Nephron (organoid): ENCODE results near the gene PGA4.
"Not testable (repeated sequence)": the region's sequence is repeated elsewhere in the genome, so short reads cannot be mapped to it uniquely, and the experiment has no call there.

Experiments used
- H3K27ac Mint-ChIP-seq, 3 experiments: 2 replicates each; pipeline ENCODE4 v1.8.0; 2020; ENCODE audit warnings: mixed read lengths in 3 of 3, mild to moderate bottlenecking in 2 of 3, moderate library complexity in 1 of 3
- H3K27me3 Mint-ChIP-seq: 2 replicates; pipeline ENCODE4 v1.8.0; 2021; ENCODE audit warnings: low read depth, mild to moderate bottlenecking, moderate library complexity, mixed read lengths
- H3K36me3 Mint-ChIP-seq: 2 replicates; pipeline ENCODE4 v1.8.0; 2020; ENCODE audit warnings: low read depth, mixed read lengths
- H3K4me1 Mint-ChIP-seq: 2 replicates; pipeline ENCODE4 v1.8.0; 2020; ENCODE audit warnings: mixed read lengths
- H3K4me3 Mint-ChIP-seq, 3 experiments: 2 replicates each; pipeline ENCODE4 v1.8.0; 2020; ENCODE audit warnings: mild to moderate bottlenecking in 3 of 3, mixed read lengths in 3 of 3, moderate library complexity in 2 of 3
- H3K9me3 Mint-ChIP-seq: 2 replicates; pipeline ENCODE4 v1.8.0; 2020; ENCODE audit warnings: mixed read lengths
- CTCF ChIP-seq, 3 experiments: fragments of 200-600 bp; sonication (generic); IDR thresholded peaks; one replicate each; pipeline ENCODE4 v1.5.0; 2021; ENCODE audit warnings: antibody characterized with exemption in 3 of 3; ENCODE audit not compliant: unreplicated experiment in 3 of 3

The PGA4 gene

DNA sequence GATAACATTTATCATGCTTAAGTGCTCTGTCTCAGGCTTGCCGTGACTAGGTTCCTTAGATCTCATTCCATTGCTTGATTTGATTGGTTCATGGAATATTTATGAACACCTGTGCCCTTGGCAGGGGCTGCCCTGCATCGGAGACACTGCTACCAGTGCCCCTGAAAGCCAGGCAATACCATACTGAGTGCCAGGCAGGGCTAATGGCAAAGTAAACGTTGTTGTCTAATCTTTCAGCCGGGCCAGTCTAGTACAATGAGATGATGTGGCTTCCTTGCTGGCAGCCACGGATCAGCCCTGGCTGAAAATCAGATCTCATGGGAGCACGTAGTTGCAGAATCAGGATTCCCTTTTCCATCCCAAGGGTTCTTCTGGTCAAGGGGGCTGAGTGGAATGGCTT is 23.8 kb upstream of the PGA4 start:
- no peak for TF ChIP-seq CTCF (IDR thresholded peaks at IDR 0.05; ENCODE audit: unreplicated experiment in 3 of 3)
- H3K27ac Mint-ChIP-seq = no peak overlapping the region
- H3K4me1 Mint-ChIP-seq = peaks cover 13% of the 10 kb centered on the region
- no peak overlapping the region for H3K4me3 Mint-ChIP-seq
- H3K9me3 Mint-ChIP-seq = peaks cover 2% of the 10 kb centered on the region
- no peaks in the 10 kb centered on the region for H3K36me3 Mint-ChIP-seq
- H3K27me3 Mint-ChIP-seq = peaks cover 11% of the 10 kb centered on the region

DNA sequence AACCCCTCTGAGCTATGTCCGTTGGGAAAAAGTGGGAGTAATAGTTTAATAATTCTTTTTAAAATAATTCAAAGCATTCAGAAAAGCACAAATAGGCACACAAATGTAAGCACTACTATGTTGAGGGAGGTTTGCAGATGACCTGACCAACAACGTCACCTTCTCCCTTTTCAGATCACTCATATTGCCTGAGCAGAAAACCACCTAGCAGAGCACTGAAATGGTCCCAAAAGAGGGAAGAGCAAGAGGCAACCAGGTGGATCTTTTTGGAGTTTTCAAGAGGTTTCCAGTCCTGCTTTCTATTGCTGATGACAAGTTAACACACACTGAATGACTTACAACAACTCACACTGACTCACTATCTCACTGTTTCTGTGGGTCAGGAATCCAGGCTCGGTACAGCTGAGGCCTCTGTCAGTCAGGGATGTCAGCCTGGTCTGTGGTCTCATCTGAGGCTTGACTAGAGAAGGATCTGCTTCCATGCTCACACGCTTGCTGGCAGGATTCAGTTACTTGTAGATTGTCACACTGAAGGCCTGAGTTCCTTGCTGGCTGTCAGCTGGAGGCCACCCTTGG is 23.1 kb upstream of the PGA4 start:
- Mint-ChIP-seq H3K27me3 (peaks cover 11% of the 10 kb centered on the region), H3K9me3 (peaks cover 2% of the 10 kb centered on the region), H3K4me3 (no peak overlapping the region), H3K27ac (no peak overlapping the region), H3K36me3 (no peaks in the 10 kb centered on the region), H3K4me1 (peaks cover 13% of the 10 kb centered on the region)
- TF ChIP-seq CTCF (IDR thresholded peaks at IDR 0.05; ENCODE audit: unreplicated experiment in 3 of 3) = no peak

- Mint-ChIP-seq H3K4me3 (no peak overlapping the region), H3K36me3 (no peaks in the 10 kb centered on the region), H3K9me3 (peaks cover 2% of the 10 kb centered on the region), H3K27ac (no peak overlapping the region), H3K4me1 (no peaks in the 10 kb centered on the region), H3K27me3 (peaks cover 12% of the 10 kb centered on the region)
- no peak for TF ChIP-seq CTCF (IDR thresholded peaks at IDR 0.05; ENCODE audit: unreplicated experiment in 3 of 3)
Measured at GRCh38 chr11:61201476-61201875, 20.7 kb upstream of the PGA4 start.

- not testable (repeated sequence) for H3K4me3 Mint-ChIP-seq, H3K4me1 Mint-ChIP-seq, H3K9me3 Mint-ChIP-seq, H3K36me3 Mint-ChIP-seq
- Mint-ChIP-seq H3K27me3 (peaks cover 12% of the 10 kb centered on the region), H3K27ac (peak within 1 kb of the TSS in 1 of 3 experiments; percentile 44)
Measured at GRCh38 chr11:61202950-61203746, 19.0 kb upstream of the PGA4 start, which contains the start of gene PGA3. Gene PGA3, plus strand, starts transcription at chr11:61203515. Its CDS starts 50 bp downstream, at chr11:61203565.

DNA sequence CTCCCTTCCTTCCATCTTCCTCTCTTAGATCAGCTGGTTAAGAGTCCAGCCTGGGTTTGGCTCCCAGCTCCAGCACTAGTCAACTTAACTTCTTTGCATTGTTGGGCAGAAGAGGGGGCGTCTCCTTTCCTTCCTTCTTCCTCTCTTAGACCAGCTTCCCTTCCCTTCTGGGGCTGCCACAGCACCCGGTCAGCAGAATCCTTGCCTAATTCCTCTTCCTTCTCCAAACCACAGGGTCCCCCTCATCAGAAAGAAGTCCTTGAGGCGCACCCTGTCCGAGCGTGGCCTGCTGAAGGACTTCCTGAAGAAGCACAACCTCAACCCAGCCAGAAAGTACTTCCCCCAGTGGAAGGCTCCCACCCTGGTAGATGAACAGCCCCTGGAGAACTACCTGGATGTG is 18.3 kb upstream of the PGA4 start:
- H3K4me3 Mint-ChIP-seq, H3K9me3 Mint-ChIP-seq, H3K4me1 Mint-ChIP-seq, H3K27ac Mint-ChIP-seq, H3K36me3 Mint-ChIP-seq: not testable (repeated sequence)
- peaks cover 12% of the 10 kb centered on the region for H3K27me3 Mint-ChIP-seq

DNA sequence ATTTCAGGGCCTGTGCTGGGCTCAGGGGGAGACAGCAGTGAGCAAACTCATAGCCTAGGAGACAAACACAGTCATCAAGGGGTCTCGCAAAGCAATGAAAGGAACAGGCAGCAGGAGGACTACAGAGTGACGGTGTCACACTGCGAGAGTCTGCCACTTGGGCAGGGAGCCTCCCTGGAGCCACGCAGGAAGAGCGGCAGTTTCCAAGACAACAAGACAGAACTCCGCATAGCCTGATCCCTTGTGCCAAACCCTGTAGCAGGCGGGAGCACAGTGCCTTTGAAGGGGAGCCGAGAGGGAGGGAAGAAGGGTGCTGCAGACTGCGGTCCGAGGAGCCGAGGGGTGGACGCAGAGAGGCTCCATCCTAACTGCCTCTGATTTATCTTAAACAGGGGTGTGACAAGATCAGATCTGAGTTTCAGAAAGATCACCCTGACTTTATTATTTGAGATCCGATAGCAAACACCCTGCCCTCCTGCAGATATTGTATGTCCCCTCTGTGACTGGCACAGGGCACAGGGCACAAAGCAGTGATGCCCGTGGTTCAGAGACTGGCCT is 17.6 kb upstream of the PGA4 start:
- H3K4me3 Mint-ChIP-seq, H3K36me3 Mint-ChIP-seq, H3K9me3 Mint-ChIP-seq, H3K4me1 Mint-ChIP-seq: not testable (repeated sequence)
- H3K27me3 Mint-ChIP-seq = peaks cover 12% of the 10 kb centered on the region
- H3K27ac Mint-ChIP-seq = peak overlapping the region in 1 of 3 experiments; percentile 44

DNA sequence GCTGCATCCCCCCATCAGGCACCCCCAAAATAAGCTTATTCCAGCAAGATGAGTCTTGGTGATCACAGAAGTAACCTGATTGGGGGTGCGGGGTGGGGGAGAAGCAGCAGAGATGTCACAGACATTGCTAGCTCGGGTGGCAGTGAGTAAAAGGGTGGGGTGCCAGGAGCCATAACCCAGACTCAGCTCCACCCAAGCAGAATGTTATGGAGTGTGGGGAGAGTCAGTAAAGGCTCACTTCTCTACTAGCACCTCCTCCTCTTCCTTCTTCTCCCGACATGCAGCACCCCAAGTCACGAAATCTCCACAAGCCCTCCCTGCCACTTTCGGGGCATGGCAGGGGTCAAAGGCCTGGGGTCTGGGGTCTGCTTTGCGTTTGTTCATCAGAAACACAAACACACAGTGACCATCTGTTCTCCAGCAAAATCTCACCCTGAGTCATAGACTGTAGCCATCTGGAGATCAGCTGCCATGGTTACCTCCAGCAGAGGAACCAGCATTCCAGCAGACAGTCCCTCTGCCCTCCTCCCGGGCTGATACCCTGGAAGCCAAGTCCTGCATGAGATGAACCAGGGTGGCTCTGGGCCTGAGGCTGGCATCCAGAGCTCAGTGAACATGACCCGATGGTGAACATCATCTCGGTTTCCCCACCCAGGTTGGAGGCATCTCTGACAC is 14.4 kb upstream of the PGA4 start:
- not testable (repeated sequence) for H3K27ac Mint-ChIP-seq, H3K4me3 Mint-ChIP-seq, H3K4me1 Mint-ChIP-seq, H3K36me3 Mint-ChIP-seq, H3K27me3 Mint-ChIP-seq, H3K9me3 Mint-ChIP-seq

DNA sequence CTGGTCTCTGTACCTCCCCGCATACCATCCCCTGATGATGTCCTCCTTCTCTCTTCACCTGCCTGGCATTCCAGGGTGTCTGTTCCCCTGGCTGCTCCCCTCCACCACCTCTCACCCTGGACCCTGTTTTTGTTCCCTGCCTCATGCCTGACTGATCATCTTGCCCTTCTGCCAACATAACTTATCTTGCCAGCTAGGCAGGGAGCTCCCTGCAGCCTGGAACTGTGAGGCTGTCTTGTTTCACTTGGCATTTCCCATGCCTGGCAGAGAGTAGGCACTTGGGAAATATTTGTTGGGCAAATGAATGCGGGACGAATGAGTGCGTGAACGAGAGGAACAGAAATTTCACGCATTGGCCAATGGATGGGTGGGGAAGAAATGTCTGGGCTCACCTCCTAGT is 11.5 kb upstream of the PGA4 start:
- H3K36me3 Mint-ChIP-seq, H3K9me3 Mint-ChIP-seq, H3K27me3 Mint-ChIP-seq, H3K27ac Mint-ChIP-seq, H3K4me1 Mint-ChIP-seq, H3K4me3 Mint-ChIP-seq: not testable (repeated sequence)

- H3K9me3 Mint-ChIP-seq, H3K27me3 Mint-ChIP-seq, H3K27ac Mint-ChIP-seq, H3K4me3 Mint-ChIP-seq, H3K36me3 Mint-ChIP-seq, H3K4me1 Mint-ChIP-seq: not testable (repeated sequence)
Measured at GRCh38 chr11:61211327-61211952, 10.7 kb upstream of the PGA4 start.

DNA sequence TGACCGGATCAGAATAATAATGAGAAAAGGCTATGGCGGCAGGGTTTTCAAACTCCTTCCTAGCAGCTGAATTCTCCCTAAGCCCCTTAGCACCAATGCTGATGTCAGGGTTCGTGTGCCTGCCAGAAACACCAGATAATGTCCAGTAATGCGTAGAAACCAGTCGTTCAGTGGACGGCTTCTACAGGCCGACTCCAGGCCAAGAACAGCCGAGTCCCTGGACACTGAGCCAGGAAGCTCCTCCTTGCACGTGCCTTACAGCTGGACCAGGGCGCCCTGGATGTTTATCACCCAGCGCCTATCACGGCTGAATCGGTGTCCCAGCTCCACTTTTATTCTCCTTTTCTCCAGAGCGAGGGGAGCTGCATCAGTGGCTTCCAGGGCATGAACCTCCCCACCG is 9.9 kb upstream of the PGA4 start:
- H3K36me3 Mint-ChIP-seq, H3K4me1 Mint-ChIP-seq, H3K4me3 Mint-ChIP-seq, H3K27ac Mint-ChIP-seq, H3K9me3 Mint-ChIP-seq, H3K27me3 Mint-ChIP-seq: not testable (repeated sequence)

GRCh38 chr11:61213711-61214324 is 8.3 kb upstream of the PGA4 start:
- not testable (repeated sequence) for H3K4me1 Mint-ChIP-seq, H3K27me3 Mint-ChIP-seq, H3K9me3 Mint-ChIP-seq, H3K27ac Mint-ChIP-seq, H3K36me3 Mint-ChIP-seq, H3K4me3 Mint-ChIP-seq
